ENCODE measurements around the gene MAPRE3. TPM values are rescaled to one million over a fixed set of nuclear protein-coding genes. Genes with fewer than 3 reads are reported as not detected.
A peak's percentile ranks its signal among the peaks of the same experiment; 100 is the strongest.

MAPRE3 gene
- total and polyA plus RNA-seq, 4 experiments from 2014 or later: 1.3 to 3.6 (median 2.9) TPM

GRCh38 chr2:27025861-27026851 is 55.7 kb downstream of the MAPRE3 start:
- CTCF ChIA-PET (ENCODE audit: partially characterized antibody): no interaction called here
- H3K36me3 ChIP-seq (ENCODE audit: insufficient read depth, low read length): peaks cover 6% of the 10 kb centered on the region
- DNase-seq: no peak
- no peaks in the 10 kb centered on the region for H3K9me3 ChIP-seq (ENCODE audit: control insufficient read depth in 1 of 2, low read length in 2 of 2)
- H3K27ac ChIP-seq (ENCODE audit: low read depth, low read length): no peak overlapping the region
- intact Hi-C loops (cut with micrococcal nuclease): no loop called here
- POLR2A ChIA-PET (ENCODE audit: partially characterized antibody): no interaction called here
- H3K27me3 Mint-ChIP-seq: no peaks in the 10 kb centered on the region
- peaks cover 3 to 20% of the 10 kb centered on the region in 2 donors for H3K36me3 Mint-ChIP-seq
- peaks cover 2 to 17% (median 12%) of the 10 kb centered on the region in 4 donors for H3K4me1 Mint-ChIP-seq
- no peaks in the 10 kb centered on the region for H3K9me3 Mint-ChIP-seq
- H3K4me1 ChIP-seq (ENCODE audit: insufficient read depth, low read length): no peaks in the 10 kb centered on the region
- no peak overlapping the region for H3K4me3 Mint-ChIP-seq
- peak overlapping the region in 1 of 7 donors; percentile 27 for H3K27ac Mint-ChIP-seq
- H3K27me3 ChIP-seq (ENCODE audit: insufficient read depth, low read length): no peaks in the 10 kb centered on the region
- no peak overlapping the region for H3K4me3 ChIP-seq (ENCODE audit: low read length in 2 of 2)

DNA sequence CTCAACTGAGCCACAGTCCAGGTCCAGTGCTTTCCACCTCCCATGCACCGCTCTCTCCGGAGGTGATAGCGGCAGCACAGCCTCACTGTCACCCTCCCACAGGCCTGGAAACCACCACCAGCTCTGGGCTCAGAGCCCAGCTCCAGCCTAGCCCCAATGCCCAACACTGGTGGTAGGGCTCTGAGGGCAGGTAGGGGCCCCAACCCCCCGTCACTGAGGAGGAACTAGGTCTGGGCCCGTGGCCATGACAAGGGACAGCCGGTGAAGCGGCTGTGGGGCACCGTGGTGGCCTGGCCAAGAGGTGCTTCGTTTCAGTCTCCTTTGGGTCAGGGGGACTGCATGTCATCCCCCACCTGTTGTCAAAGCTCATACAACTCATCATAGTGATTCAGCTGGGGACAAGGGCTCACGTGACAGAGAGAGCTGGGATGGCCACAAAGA is 56.8 kb downstream of the MAPRE3 start:
- Mint-ChIP-seq H3K4me1 (peaks cover 4 to 24% (median 17%) of the 10 kb centered on the region in 4 donors), H3K27me3 (no peaks in the 10 kb centered on the region), H3K36me3 (peaks cover 3 to 20% of the 10 kb centered on the region in 2 donors), H3K27ac (no peak overlapping the region), H3K9me3 (no peaks in the 10 kb centered on the region), H3K4me3 (no peak overlapping the region)
- Histone ChIP-seq H3K4me3 (ENCODE audit: low read length in 2 of 2) (no peak overlapping the region), H3K27ac (ENCODE audit: low read depth, low read length) (no peak overlapping the region), H3K9me3 (ENCODE audit: control insufficient read depth in 1 of 2, low read length in 2 of 2) (no peaks in the 10 kb centered on the region), H3K27me3 (ENCODE audit: insufficient read depth, low read length) (no peaks in the 10 kb centered on the region), H3K36me3 (ENCODE audit: insufficient read depth, low read length) (peaks cover 6% of the 10 kb centered on the region), H3K4me1 (ENCODE audit: insufficient read depth, low read length) (peaks cover 7% of the 10 kb centered on the region)
- CTCF ChIA-PET (ENCODE audit: partially characterized antibody): no interaction called here
- intact Hi-C loops (cut with micrococcal nuclease): no loop called here
- POLR2A ChIA-PET (ENCODE audit: partially characterized antibody): no interaction called here
- DNase-seq: no peak

- ChIA-PET CTCF (ENCODE audit: partially characterized antibody) (no interaction called here), POLR2A (ENCODE audit: partially characterized antibody) (interaction anchor here (2.1 to 6.8 kb wide), 2 partner anchors 17 to 22 kb away, joined by 4 to 72 read pairs; partner anchors contain the start of gene AGBL5)
- no peak for DNase-seq
- H3K4me3 ChIP-seq (ENCODE audit: low read length in 2 of 2): no peak overlapping the region
- H3K36me3 ChIP-seq (ENCODE audit: insufficient read depth, low read length): no peaks in the 10 kb centered on the region
- H3K27ac ChIP-seq (ENCODE audit: low read depth, low read length): no peak overlapping the region
- H3K27me3 ChIP-seq (ENCODE audit: insufficient read depth, low read length): no peaks in the 10 kb centered on the region
- no peak overlapping the region for H3K27ac Mint-ChIP-seq
- H3K9me3 ChIP-seq (ENCODE audit: control insufficient read depth in 1 of 2, low read length in 2 of 2): no peaks in the 10 kb centered on the region
- intact Hi-C loops (cut with micrococcal nuclease): no loop called here
- no peaks in the 10 kb centered on the region for H3K9me3 Mint-ChIP-seq
- H3K4me1 Mint-ChIP-seq: peaks cover 13 to 38% (median 29%) of the 10 kb centered on the region in 4 donors
- H3K4me3 Mint-ChIP-seq: peak overlapping the region in 1 of 8 donors; percentile 31
- H3K36me3 Mint-ChIP-seq: peaks cover 0 to 27% of the 10 kb centered on the region in 2 donors
- no peaks in the 10 kb centered on the region for H3K27me3 Mint-ChIP-seq
- peaks cover 17% of the 10 kb centered on the region for H3K4me1 ChIP-seq (ENCODE audit: insufficient read depth, low read length)
These were observed 58.6 kb downstream of the MAPRE3 start for GRCh38 chr2:27029051-27029450.

- Histone ChIP-seq H3K4me3 (ENCODE audit: low read length in 2 of 2) (peak within 1 kb of the TSS; percentile 94 to 95), H3K36me3 (ENCODE audit: insufficient read depth, low read length) (peaks cover 28% of the 10 kb centered on the region), H3K27me3 (ENCODE audit: insufficient read depth, low read length) (no peaks in the 10 kb centered on the region), H3K4me1 (ENCODE audit: insufficient read depth, low read length) (peaks cover 28% of the 10 kb centered on the region), H3K9me3 (ENCODE audit: control insufficient read depth in 1 of 2, low read length in 2 of 2) (no peaks in the 10 kb centered on the region), H3K27ac (ENCODE audit: low read depth, low read length) (peak within 1 kb of the TSS; percentile 77)
- Mint-ChIP-seq H3K4me1 (peaks cover 19 to 49% (median 36%) of the 10 kb centered on the region in 4 donors), H3K36me3 (peaks cover 6 to 45% of the 10 kb centered on the region in 2 donors), H3K27ac (peak within 1 kb of the TSS; percentile 81 to 96 (median 95)), H3K9me3 (no peaks in the 10 kb centered on the region), H3K27me3 (no peaks in the 10 kb centered on the region), H3K4me3 (peak within 1 kb of the TSS; percentile 94 to 98 (median 96))
- DNase-seq: peak; percentile 65 to 80 (median 73)
- CTCF ChIA-PET (ENCODE audit: partially characterized antibody): interaction anchor here (1.0 to 2.4 kb wide), 2 partner anchors 17 to 55 kb away, joined by 3 to 11 read pairs; no protein-coding TSS in a partner anchor
- intact Hi-C loops (cut with micrococcal nuclease): loop anchor here (1.0 to 5.0 kb wide), 4 partner anchors 18 to 60 kb away; partner anchors contain the start of genes MAPRE3 and OST4
- POLR2A ChIA-PET (ENCODE audit: partially characterized antibody): interaction anchor here (0.7 to 6.8 kb wide), 12 partner anchors 13 to 101 kb away, joined by 3 to 72 read pairs (median 4); partner anchors contain the start of genes AGBL5, KHK and OST4
These were observed 62.2 kb downstream of the MAPRE3 start, which contains the start of gene TMEM214 for GRCh38 chr2:27032495-27033252. TSS of gene TMEM214 (plus strand) at chr2:27032965. CDS start at chr2:27033016, 51 bp downstream.

DNA sequence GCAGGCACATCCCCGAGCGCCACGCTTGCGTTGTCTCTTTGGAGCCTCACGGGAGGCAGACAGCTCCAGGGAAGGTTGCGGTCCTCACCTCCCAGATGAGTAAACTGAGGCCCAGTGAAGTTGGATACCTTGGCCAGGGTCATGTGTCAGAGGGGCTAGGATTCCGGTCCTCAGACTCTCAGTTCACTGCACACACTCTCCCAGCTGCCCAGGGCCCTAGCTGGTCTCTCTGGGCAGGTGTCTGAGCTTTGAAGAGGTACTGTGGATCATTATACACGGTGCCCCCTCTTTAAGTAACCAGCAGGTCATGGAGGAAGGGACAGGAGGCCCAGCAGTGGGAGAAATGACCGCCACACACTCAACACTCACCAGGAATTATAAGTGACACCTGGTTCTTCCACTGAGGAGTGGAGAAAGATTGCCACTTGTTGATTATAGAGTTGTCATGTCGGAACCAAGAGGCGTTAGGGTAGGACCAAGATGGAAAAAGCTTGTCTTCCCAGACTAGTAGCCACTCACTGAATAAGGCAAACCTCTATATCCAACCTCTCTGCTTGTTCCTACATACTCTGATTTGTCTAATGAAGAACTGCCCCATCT is 62.9 kb downstream of the MAPRE3 start:
- CTCF ChIA-PET (ENCODE audit: partially characterized antibody): interaction anchor here (1.4 to 2.4 kb wide), 2 partner anchors 17 to 54 kb away, joined by 4 to 11 read pairs; no protein-coding TSS in a partner anchor
- Histone ChIP-seq H3K27me3 (ENCODE audit: insufficient read depth, low read length) (no peaks in the 10 kb centered on the region), H3K4me3 (ENCODE audit: low read length in 2 of 2) (peak overlapping the region; percentile 94 to 95), H3K4me1 (ENCODE audit: insufficient read depth, low read length) (peaks cover 28% of the 10 kb centered on the region), H3K36me3 (ENCODE audit: insufficient read depth, low read length) (peaks cover 35% of the 10 kb centered on the region), H3K9me3 (ENCODE audit: control insufficient read depth in 1 of 2, low read length in 2 of 2) (no peaks in the 10 kb centered on the region), H3K27ac (ENCODE audit: low read depth, low read length) (peak overlapping the region; percentile 77)
- Mint-ChIP-seq H3K36me3 (peaks cover 6 to 50% of the 10 kb centered on the region in 2 donors), H3K9me3 (no peaks in the 10 kb centered on the region), H3K27me3 (no peaks in the 10 kb centered on the region), H3K27ac (peak overlapping the region; percentile 5 to 96 (median 95)), H3K4me1 (peaks cover 19 to 49% (median 36%) of the 10 kb centered on the region in 4 donors), H3K4me3 (peak overlapping the region; percentile 89 to 96 (median 95))
- intact Hi-C loops (cut with micrococcal nuclease): loop anchor here (2.0 to 5.0 kb wide), 2 partner anchors 37 to 61 kb away; partner anchors contain the start of genes MAPRE3 and OST4
- POLR2A ChIA-PET (ENCODE audit: partially characterized antibody): interaction anchor here (1.0 to 6.8 kb wide), 9 partner anchors 12 to 54 kb away, joined by 3 to 72 read pairs (median 5); partner anchors contain the start of genes AGBL5, KHK and OST4
- DNase-seq: no peak

- no peak overlapping the region for H3K4me3 ChIP-seq (ENCODE audit: low read length in 2 of 2)
- peaks cover 21% of the 10 kb centered on the region for H3K4me1 ChIP-seq (ENCODE audit: insufficient read depth, low read length)
- H3K27me3 ChIP-seq (ENCODE audit: insufficient read depth, low read length): no peaks in the 10 kb centered on the region
- intact Hi-C loops (cut with micrococcal nuclease): no loop called here
- Mint-ChIP-seq H3K4me1 (peaks cover 14 to 21% (median 17%) of the 10 kb centered on the region in 4 donors), H3K27ac (peak overlapping the region in 1 of 7 donors; percentile 32), H3K4me3 (no peak overlapping the region), H3K9me3 (no peaks in the 10 kb centered on the region), H3K27me3 (no peaks in the 10 kb centered on the region), H3K36me3 (peaks cover 18 to 78% of the 10 kb centered on the region in 2 donors)
- H3K9me3 ChIP-seq (ENCODE audit: control insufficient read depth in 1 of 2, low read length in 2 of 2): no peaks in the 10 kb centered on the region
- DNase-seq: no peak
- CTCF ChIA-PET (ENCODE audit: partially characterized antibody): no interaction called here
- no peak overlapping the region for H3K27ac ChIP-seq (ENCODE audit: low read depth, low read length)
- POLR2A ChIA-PET (ENCODE audit: partially characterized antibody): interaction anchor here (0.6 to 4.5 kb wide), 2 partner anchors 13 to 172 kb away, joined by 3 to 37 read pairs; partner anchors contain the start of gene AGBL5
- peaks cover 64% of the 10 kb centered on the region for H3K36me3 ChIP-seq (ENCODE audit: insufficient read depth, low read length)
These were observed 67.6 kb downstream of the MAPRE3 start for GRCh38 chr2:27038012-27038411.

Measured in CD4-positive, alpha-beta memory T cell (primary cell).